Vagina (tissue), 2 donors: ENCODE results near the gene COG3. TPM values are rescaled to one million over a fixed set of nuclear protein-coding genes. Genes with fewer than 3 reads are reported as not detected.

Experiments used
- DNase-seq, 2 donors: peaks; one replicate each; pipeline ENCODE4 v3.0.0-alpha.2; 2017; ENCODE audit errors: extremely low spot score in 2 of 2
- H3K27ac ChIP-seq: fragments of 200-600 bp; sonication (generic); one replicate; pipeline ENCODE4 v1.5.1; 2019
- H3K27me3 ChIP-seq: fragments of 200-600 bp; sonication (generic); one replicate; pipeline ENCODE4 v1.5.1; 2019
- H3K36me3 ChIP-seq, 2 donors: fragments of 200-600 bp; sonication (generic); one replicate each; pipeline ENCODE4 v1.5.1; 2017 to 2019
- H3K4me1 ChIP-seq: fragments of 200-600 bp; sonication (generic); one replicate; pipeline ENCODE4 v1.5.1; 2019
- H3K4me3 ChIP-seq, 2 donors: fragments of 200-600 bp; sonication (generic); 1 replicate in 1 of 2; 2 replicates in 1 of 2; pipeline ENCODE4 v1.5.1; 2016 to 2019
- H3K9me3 ChIP-seq: fragments of 200-600 bp; sonication (generic); one replicate; pipeline ENCODE4 v1.5.1; 2019
- CTCF ChIP-seq, 3 experiments: fragments of 450-650 bp in 2 of 3; fragments of 200-600 bp in 1 of 3; sonication (generic) in 1 of 3; IDR thresholded peaks; one replicate each; pipeline ENCODE4 v1.5.1; 2017 to 2019; ENCODE audit warnings: antibody characterized with exemption in 3 of 3, mild to moderate bottlenecking in 2 of 3, moderate library complexity in 2 of 3
- POLR2A ChIP-seq, 2 donors: fragments of 450-650 bp; IDR thresholded peaks; one replicate each; pipeline ENCODE4 v1.6.1; 2017; ENCODE audit warnings: antibody characterized with exemption in 2 of 2, mild to moderate bottlenecking in 2 of 2, moderate library complexity in 2 of 2
- POLR2AphosphoS5 ChIP-seq, 2 donors: sonication (generic); formaldehyde crosslinking; IDR thresholded peaks; one replicate each; pipeline ENCODE4 v1.9.0; 2017; ENCODE audit warnings: antibody characterized with exemption in 2 of 2, mild to moderate bottlenecking in 2 of 2, low read depth in 1 of 2; ENCODE audit not compliant: insufficient read depth in 1 of 2
- intact Hi-C: fragments of 100-400 bp; cut with DNase I; formaldehyde crosslinking; loops from one replicate; pipeline ENCODE4 v1.15.1; 2023
- total RNA-seq: library from RNA; depleted of rRNA; stranded (reverse); fragments of >200 nt; gene quantifications from one replicate; pipeline ENCODE4 v1.2.3, GENCODE V29; 2016

The COG3 gene
- total RNA-seq, 1 donor from 2014 or later, result 25.3 TPM

- DNase-seq, result no peak
- no peak for TF ChIP-seq POLR2A (IDR thresholded peaks at IDR 0.05)
- TF ChIP-seq POLR2AphosphoS5 (IDR thresholded peaks at IDR 0.05; ENCODE audit: insufficient read depth in 1 of 2, low read depth in 1 of 2), result no peak
- TF ChIP-seq CTCF (IDR thresholded peaks at IDR 0.05), result no peak
- Histone ChIP-seq H3K27me3 (no peaks in the 10 kb centered on the region), H3K27ac (no peak overlapping the region), H3K4me1 (no peaks in the 10 kb centered on the region), H3K36me3 (no peaks in the 10 kb centered on the region), H3K9me3 (no peaks in the 10 kb centered on the region), H3K4me3 (no peak overlapping the region)
- intact Hi-C loops, result no loop called here
Measured at GRCh38 chr13:45439781-45440462, 24.8 kb upstream of the COG3 start.

- intact Hi-C loops, result no loop called here
- Histone ChIP-seq H3K36me3 (no peaks in the 10 kb centered on the region), H3K27me3 (no peaks in the 10 kb centered on the region), H3K27ac (no peak overlapping the region), H3K4me3 (no peak overlapping the region), H3K4me1 (no peaks in the 10 kb centered on the region), H3K9me3 (no peaks in the 10 kb centered on the region)
- TF ChIP-seq POLR2AphosphoS5 (IDR thresholded peaks at IDR 0.05; ENCODE audit: insufficient read depth in 1 of 2, low read depth in 1 of 2), result no peak
- TF ChIP-seq CTCF (IDR thresholded peaks at IDR 0.05), result no peak
- no peak for TF ChIP-seq POLR2A (IDR thresholded peaks at IDR 0.05)
- no peak for DNase-seq
Measured at GRCh38 chr13:45441633-45442032, 23.1 kb upstream of the COG3 start.

GRCh38 chr13:45445053-45445452 is 19.7 kb upstream of the COG3 start:
- no peaks in the 10 kb centered on the region for H3K4me1 ChIP-seq
- H3K36me3 ChIP-seq, result no peaks in the 10 kb centered on the region
- H3K4me3 ChIP-seq, result no peak overlapping the region
- TF ChIP-seq POLR2AphosphoS5 (IDR thresholded peaks at IDR 0.05; ENCODE audit: insufficient read depth in 1 of 2, low read depth in 1 of 2) (no peak), CTCF (IDR thresholded peaks at IDR 0.05) (no peak), POLR2A (IDR thresholded peaks at IDR 0.05) (no peak)
- H3K27me3 ChIP-seq, result no peaks in the 10 kb centered on the region
- intact Hi-C loops, result no loop called here
- no peaks in the 10 kb centered on the region for H3K9me3 ChIP-seq
- H3K27ac ChIP-seq, result no peak overlapping the region
- peak in 1 of 2 donors; percentile 60 for DNase-seq

GRCh38 chr13:45446181-45446580 is 18.6 kb upstream of the COG3 start:
- H3K4me1 ChIP-seq, result no peaks in the 10 kb centered on the region
- no peak overlapping the region for H3K27ac ChIP-seq
- H3K4me3 ChIP-seq, result no peak overlapping the region
- no peak for TF ChIP-seq CTCF (IDR thresholded peaks at IDR 0.05)
- no peak for TF ChIP-seq POLR2AphosphoS5 (IDR thresholded peaks at IDR 0.05; ENCODE audit: insufficient read depth in 1 of 2, low read depth in 1 of 2)
- TF ChIP-seq POLR2A (IDR thresholded peaks at IDR 0.05), result no peak
- no peaks in the 10 kb centered on the region for H3K27me3 ChIP-seq
- no peaks in the 10 kb centered on the region for H3K9me3 ChIP-seq
- H3K36me3 ChIP-seq, result no peaks in the 10 kb centered on the region
- intact Hi-C loops, result no loop called here
- DNase-seq, result peak in 1 of 2 donors; percentile 54

- H3K36me3 ChIP-seq, result no peaks in the 10 kb centered on the region
- intact Hi-C loops, result no loop called here
- peak in 1 of 2 donors; percentile 29 for DNase-seq
- H3K27me3 ChIP-seq, result no peaks in the 10 kb centered on the region
- H3K4me3 ChIP-seq, result no peak overlapping the region
- TF ChIP-seq POLR2AphosphoS5 (IDR thresholded peaks at IDR 0.05; ENCODE audit: insufficient read depth in 1 of 2, low read depth in 1 of 2), result no peak
- no peak for TF ChIP-seq CTCF (IDR thresholded peaks at IDR 0.05)
- TF ChIP-seq POLR2A (IDR thresholded peaks at IDR 0.05), result no peak
- no peak overlapping the region for H3K27ac ChIP-seq
- H3K4me1 ChIP-seq, result no peaks in the 10 kb centered on the region
- no peaks in the 10 kb centered on the region for H3K9me3 ChIP-seq
Measured at GRCh38 chr13:45447050-45447661, 17.6 kb upstream of the COG3 start.
